Choroid plexus epithelial cell (primary cell): Measurements from ENCODE around the gene AGTRAP.

Experiments used
- DNase-seq: peaks from one replicate; pipeline ENCODE4 v3.0.0-alpha.2; 2010; ENCODE audit warnings: low read depth
- H3K4me3 ChIP-seq: 2 replicates; pipeline ENCODE4 v1.5.1; 2011; ENCODE audit warnings: low read depth, mild to moderate bottlenecking, control low read depth, low read length, moderate library complexity
- CTCF ChIP-seq: conservative IDR thresholded peaks from 2 replicates; pipeline ENCODE4 v1.5.1; 2011; ENCODE audit warnings: low read depth, mild to moderate bottlenecking, control low read depth, inconsistent platforms, low read length, moderate library complexity

AGTRAP gene

DNA sequence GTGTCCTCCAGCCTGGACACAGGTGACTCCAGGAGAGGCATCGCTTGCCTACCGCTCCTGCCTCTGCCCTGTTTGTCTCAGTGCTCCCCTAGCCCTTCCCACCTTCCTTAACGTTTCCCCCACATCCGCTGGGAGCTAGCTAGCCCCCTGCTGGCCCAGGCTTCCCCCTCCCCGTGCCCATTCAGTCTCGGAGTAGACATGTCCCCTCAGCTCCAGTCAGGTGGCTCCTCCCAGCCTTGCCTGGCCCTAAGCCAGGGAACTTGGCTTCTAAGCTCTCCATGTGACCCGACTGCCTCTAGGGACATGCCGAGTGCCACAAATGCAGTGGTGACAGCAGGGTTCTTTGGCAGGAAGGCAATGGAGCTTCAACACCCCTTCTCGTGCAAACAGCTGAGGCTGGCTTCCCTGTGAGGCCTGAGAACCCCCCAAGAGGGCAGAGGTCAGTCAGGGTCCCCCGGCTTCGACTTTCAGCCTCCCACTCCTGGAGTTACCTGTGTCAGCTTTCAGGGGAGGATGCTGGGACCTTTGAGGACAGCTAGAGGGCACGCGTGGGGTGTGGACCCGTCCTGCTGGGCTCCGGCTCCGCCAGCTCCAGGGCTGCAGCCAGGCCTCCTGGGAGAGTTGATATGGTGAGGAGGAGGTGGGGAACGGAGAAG is 28.2 kb upstream of the AGTRAP start:
- DNase-seq = no peak
- no peak for TF ChIP-seq CTCF
- no peak overlapping the region for H3K4me3 ChIP-seq

DNA sequence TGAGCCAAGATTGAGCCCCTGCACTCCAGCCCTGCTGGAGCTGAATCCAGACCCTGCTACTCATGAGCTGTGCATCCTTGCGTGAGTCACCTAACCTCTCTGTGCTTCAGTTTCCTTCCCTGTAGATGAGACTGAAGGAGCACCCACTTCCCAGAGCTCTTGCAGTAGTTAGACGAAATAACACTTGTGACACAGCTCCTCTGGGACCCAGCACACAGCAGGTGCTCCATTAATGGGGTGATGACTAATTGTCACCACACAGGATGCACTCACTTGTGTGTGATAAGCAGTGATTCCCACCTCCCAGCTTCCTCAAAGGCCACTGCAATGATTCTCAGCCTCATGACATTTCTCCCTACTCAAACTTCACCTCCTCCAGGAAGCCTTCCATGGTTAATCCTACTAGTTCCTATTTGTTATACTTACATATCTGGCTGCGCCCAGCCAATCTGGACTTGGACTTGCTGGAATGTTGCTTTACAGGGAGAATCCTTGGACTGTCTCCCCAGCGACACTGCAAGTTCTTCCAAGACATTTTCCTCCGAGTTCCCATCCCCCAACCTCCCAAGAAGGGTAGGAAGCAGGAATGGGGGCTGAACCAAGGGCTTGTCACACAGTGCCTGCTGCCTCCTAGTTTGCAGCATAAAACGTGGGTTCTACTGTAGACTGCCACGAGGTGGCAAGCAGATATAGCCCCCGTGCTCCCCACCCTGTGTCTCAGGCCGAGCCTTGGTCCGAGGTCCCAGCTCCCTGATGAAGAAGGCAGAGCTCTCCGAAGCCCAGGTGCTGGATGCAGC is 27.2 kb upstream of the AGTRAP start:
- no peak for TF ChIP-seq CTCF
- no peak overlapping the region for H3K4me3 ChIP-seq
- no peak for DNase-seq

- no peak for DNase-seq
- no peak for TF ChIP-seq CTCF
Measured at GRCh38 chr1:11711490-11711889, 24.4 kb upstream of the AGTRAP start.

GRCh38 chr1:11712285-11712684 is 23.7 kb upstream of the AGTRAP start:
- DNase-seq = no peak
- H3K4me3 ChIP-seq = no peak overlapping the region
- TF ChIP-seq CTCF = no peak

More at GRCh38 chr1:11711490-11711889, 24.4 kb upstream of the AGTRAP start:
- H3K4me3 ChIP-seq = no peak overlapping the region

DNA sequence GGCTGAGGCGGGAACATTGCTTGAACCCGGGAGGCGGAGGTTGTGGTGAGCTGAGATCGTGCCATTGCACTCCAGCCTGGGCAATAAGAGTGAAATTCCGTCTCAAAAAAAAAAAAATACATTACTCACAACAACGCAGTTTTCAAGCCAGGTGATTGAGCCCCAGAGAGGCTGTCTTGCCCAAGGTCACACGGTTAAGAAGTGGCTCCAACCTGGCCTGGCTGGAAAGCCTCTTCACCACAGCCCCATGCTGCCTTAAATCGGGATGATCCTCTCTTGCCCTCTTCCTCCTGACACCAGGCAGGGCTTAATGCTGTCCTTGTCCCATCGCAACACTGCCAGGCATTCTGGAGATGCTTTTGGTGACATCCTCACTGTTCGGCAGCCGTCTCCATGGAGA is 22.8 kb upstream of the AGTRAP start:
- no peak for DNase-seq
- no peak for TF ChIP-seq CTCF
- no peak overlapping the region for H3K4me3 ChIP-seq

- no peak for TF ChIP-seq CTCF
Measured at GRCh38 chr1:11714831-11715575, 20.9 kb upstream of the AGTRAP start.

More at GRCh38 chr1:11714831-11715575, 20.9 kb upstream of the AGTRAP start:
- H3K4me3 ChIP-seq = no peak overlapping the region
- no peak for DNase-seq
